GM12873 (cell line): ENCODE data around the gene INHBB.

Experiments used
- TF ChIP-seq, protein P1 (sequence below): IDR thresholded peaks from 2 replicates; pipeline ENCODE4 v1.5.1; 2012; ENCODE audit warnings: low read depth, mild to moderate bottlenecking, moderate library complexity, low read length, control low read depth; ENCODE audit not compliant: insufficient read depth; ENCODE audit errors: missing control alignments

Gene INHBB

DNA sequence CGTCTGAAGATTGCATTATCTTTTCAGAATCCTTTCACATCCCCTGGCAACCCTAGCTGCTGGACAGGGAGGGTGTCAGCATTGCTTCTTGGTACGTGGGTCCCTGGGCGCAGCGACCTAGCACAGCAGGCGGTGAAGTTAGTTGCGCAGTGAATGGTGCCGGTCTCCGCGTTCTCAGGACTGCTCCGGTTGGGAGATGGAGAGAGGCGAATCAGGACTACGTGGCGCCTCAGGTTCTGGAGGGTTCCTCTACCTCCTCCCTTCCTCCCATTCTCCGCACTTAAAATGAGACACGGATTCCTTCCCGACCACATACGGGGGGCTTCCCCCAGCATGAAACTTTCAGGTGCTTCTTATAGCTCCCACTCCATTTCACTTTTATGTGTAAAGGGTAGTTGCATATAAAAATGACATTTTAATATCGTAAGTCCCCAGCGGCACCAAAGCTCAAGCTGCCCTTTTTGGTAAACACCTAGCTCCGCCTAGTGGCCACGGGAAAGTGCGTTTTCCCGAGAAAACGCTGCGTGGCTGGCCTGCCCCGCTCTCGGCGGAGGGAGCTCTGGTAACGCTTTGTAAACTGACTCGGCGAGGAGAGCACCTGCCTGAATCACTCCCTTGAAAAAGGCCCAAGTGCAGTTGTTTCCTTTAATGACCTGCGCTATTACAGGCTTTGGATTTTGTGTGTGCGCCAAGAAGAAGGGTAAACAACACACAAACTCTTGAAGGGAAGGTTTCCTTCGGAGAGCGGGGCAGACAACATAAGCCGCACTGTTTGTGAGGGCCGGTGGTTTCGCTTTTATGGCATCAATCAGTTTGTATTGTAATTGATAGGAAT, 32.9 kb upstream of the INHBB start:
- TF ChIP-seq, protein P1, sequence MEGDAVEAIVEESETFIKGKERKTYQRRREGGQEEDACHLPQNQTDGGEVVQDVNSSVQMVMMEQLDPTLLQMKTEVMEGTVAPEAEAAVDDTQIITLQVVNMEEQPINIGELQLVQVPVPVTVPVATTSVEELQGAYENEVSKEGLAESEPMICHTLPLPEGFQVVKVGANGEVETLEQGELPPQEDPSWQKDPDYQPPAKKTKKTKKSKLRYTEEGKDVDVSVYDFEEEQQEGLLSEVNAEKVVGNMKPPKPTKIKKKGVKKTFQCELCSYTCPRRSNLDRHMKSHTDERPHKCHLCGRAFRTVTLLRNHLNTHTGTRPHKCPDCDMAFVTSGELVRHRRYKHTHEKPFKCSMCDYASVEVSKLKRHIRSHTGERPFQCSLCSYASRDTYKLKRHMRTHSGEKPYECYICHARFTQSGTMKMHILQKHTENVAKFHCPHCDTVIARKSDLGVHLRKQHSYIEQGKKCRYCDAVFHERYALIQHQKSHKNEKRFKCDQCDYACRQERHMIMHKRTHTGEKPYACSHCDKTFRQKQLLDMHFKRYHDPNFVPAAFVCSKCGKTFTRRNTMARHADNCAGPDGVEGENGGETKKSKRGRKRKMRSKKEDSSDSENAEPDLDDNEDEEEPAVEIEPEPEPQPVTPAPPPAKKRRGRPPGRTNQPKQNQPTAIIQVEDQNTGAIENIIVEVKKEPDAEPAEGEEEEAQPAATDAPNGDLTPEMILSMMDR: peak; percentile 90

DNA sequence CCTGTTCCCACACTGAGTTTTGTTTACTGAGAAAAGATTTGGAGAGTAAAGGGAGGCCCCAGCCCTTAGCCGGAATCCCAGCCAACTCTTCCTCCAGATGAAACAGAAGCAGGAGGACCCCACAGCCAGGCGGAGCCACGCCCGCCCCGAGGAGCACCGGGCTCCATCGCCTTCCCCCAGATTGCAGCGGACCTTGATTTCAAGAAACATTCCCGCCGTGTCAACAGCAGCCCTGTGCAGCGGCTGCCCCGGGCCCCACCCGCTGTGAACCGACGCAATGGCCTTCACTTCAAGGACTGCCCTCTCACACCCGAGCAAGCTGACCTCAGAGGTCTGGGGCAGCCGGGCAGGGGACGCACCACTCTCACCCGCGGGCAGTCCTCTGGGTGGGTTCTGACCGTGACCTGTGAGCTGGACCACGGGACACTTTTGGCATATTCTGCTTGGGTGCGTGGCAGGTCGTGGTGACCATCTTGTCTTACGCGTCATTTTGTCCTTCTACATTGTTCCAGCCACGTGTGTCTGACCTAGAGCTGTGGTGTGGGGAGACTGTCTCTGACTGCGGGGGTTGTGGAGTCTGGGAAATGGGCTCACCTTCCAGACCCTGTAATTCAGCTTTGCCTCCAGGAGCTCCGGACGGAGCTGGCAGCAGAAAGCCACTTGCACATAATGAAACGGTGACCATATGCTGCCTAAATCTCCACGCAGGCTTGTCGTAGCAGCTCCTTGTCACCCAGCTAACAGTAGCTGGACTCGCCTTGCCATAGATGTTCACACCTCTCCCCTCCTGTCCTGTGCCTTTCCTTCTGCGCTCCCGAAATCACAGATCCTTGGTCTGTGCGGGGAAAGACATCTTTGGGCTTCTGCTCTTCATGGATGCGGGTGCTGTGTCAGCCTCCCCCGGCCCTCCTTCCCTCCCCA, 32.0 kb upstream of the INHBB start:
- TF ChIP-seq, protein P1: no peak

- TF ChIP-seq, protein P1: no peak
Observed at GRCh38 chr2:120314690-120315366, 31.1 kb upstream of the INHBB start.

- TF ChIP-seq, protein P1: no peak
Observed at GRCh38 chr2:120315367-120316033, 30.4 kb upstream of the INHBB start.

- TF ChIP-seq, protein P1: no peak
Observed at GRCh38 chr2:120316071-120316470, 29.9 kb upstream of the INHBB start.

DNA sequence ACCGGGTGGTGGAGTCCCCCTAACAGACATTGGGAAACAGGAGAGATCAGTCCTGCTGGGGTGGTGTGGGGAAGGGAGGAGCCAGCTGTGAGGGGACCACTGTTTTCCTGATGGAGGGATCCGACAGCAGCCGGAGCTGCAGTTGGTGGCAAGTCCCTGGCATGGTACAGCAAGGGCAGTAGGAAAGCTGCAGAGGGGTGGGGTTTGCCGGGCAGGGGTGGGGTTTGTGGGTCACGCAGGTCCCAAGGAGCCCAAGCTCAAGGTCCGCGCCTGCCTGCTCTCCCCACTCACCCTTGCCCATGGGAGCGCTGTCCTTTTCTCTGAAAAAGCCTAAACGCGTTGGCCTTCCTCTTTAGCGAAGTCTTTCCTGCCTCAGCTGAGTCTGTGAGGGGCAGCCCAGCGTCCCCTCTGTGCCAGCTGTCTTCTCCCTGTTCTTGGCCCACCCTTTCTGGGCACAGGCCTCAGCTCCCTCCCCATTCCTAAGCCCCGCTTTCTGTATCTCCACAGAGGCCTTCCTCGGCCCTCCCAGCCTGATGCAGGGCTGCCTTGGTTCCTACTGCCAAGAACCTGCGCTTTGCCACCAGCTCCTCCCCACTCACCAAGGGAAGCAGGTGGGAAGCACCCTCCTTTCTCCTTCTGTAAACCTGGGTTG, 29.3 kb upstream of the INHBB start:
- TF ChIP-seq, protein P1: no peak
